Immature natural killer cell (primary cell): ENCODE results near the gene CELA1. TPM values are rescaled to one million over a fixed set of nuclear protein-coding genes. Genes with fewer than 3 reads are reported as not detected.

Experiments used
- DNase-seq, 3 donors: peaks; one replicate each; pipeline ENCODE4 v3.0.0; 2022; ENCODE audit warnings: mixed read lengths in 1 of 3
- H3K27ac Mint-ChIP-seq, 6 donors: one replicate each; pipeline ENCODE4 v1.8.0; 2020; ENCODE audit warnings: mixed read lengths in 6 of 6, mild to moderate bottlenecking in 5 of 6, inconsistent platforms in 4 of 6, moderate library complexity in 3 of 6
- H3K27me3 Mint-ChIP-seq, 3 donors: one replicate each; pipeline ENCODE4 v1.8.0; 2020 to 2021; ENCODE audit warnings: low read depth in 3 of 3, mild to moderate bottlenecking in 3 of 3, mixed read lengths in 3 of 3, moderate library complexity in 3 of 3, inconsistent platforms in 1 of 3
- H3K36me3 Mint-ChIP-seq, 3 donors: one replicate each; pipeline ENCODE4 v1.8.0; 2020; ENCODE audit warnings: mixed read lengths in 3 of 3, inconsistent platforms in 2 of 3, mild to moderate bottlenecking in 2 of 3
- H3K4me1 Mint-ChIP-seq, 2 donors: one replicate each; pipeline ENCODE4 v1.8.0; 2020; ENCODE audit warnings: inconsistent platforms in 2 of 2, mild to moderate bottlenecking in 2 of 2, mixed read lengths in 2 of 2, moderate library complexity in 1 of 2
- H3K4me3 Mint-ChIP-seq, 5 donors: one replicate each; pipeline ENCODE4 v1.8.0; 2020; ENCODE audit warnings: mild to moderate bottlenecking in 5 of 5, mixed read lengths in 5 of 5, inconsistent platforms in 3 of 5, moderate library complexity in 3 of 5
- H3K9me3 Mint-ChIP-seq, 6 donors: one replicate each; pipeline ENCODE4 v1.8.0; 2020; ENCODE audit warnings: mild to moderate bottlenecking in 6 of 6, mixed read lengths in 6 of 6, inconsistent platforms in 4 of 6, moderate library complexity in 3 of 6
- polyA plus RNA-seq, 3 donors: library from polyadenylated mRNA; unstranded; fragments of 300-500 nt; fragmentation: Illumina TruSeq; gene quantifications; one replicate each; pipeline ENCODE4 v1.2.3, GENCODE V29; 2021

The CELA1 gene
- polyA plus RNA-seq: under 1 TPM in 2 of 3 donors, not detected in 1; 0.37 to 1.00 TPM

DNA sequence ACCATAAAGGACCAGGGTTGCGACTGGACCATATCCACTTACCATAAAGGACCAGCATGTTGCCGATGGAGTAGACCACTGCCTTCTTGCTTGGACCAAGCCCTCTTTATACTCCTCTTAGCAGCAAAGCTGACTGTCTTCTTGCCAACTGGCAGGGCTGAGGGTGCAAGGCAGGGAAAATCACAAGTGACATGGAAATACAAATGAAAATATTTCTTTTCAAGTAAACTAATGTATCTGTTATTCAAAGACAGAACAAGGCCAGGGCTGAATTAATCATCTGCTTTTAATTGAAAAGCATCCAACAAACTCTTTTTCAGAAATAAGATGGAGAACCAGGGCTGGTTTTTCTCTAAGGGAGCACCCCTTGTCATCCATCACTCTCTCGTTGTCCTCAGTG is at the start of gene CELA1:
Gene CELA1, minus strand, starts transcription at position 99 of the 400 bp plus-strand sequence. Its CDS starts 41 bp downstream, at position 58.
- H3K27ac Mint-ChIP-seq: no peak within 1 kb of the TSS
- H3K9me3 Mint-ChIP-seq: no peaks in the 10 kb centered on the region
- H3K36me3 Mint-ChIP-seq: no peaks in the 10 kb centered on the region
- peaks cover 1 to 2% of the 10 kb centered on the region in 2 donors for H3K4me1 Mint-ChIP-seq
- H3K4me3 Mint-ChIP-seq: no peak within 1 kb of the TSS
- H3K27me3 Mint-ChIP-seq: peaks cover 0 to 2% (median 0%) of the 10 kb centered on the region in 3 donors
- DNase-seq: no peak

- Mint-ChIP-seq H3K4me3 (peak overlapping the region; percentile 79 to 94 (median 88)), H3K4me1 (peaks cover 50 to 53% of the 10 kb centered on the region in 2 donors), H3K36me3 (no peaks in the 10 kb centered on the region), H3K9me3 (no peaks in the 10 kb centered on the region), H3K27me3 (peaks cover 5 to 10% (median 8%) of the 10 kb centered on the region in 3 donors), H3K27ac (peak overlapping the region; percentile 86 to 98 (median 92))
- peak; percentile 56 to 67 (median 57) for DNase-seq
Observed at GRCh38 chr12:51395283-51396230, 49.1 kb upstream of the CELA1 start.

GRCh38 chr12:51393676-51394545 is 47.4 kb upstream of the CELA1 start:
- peak; percentile 26 to 54 (median 46) for DNase-seq
- no peaks in the 10 kb centered on the region for H3K36me3 Mint-ChIP-seq
- H3K9me3 Mint-ChIP-seq: no peaks in the 10 kb centered on the region
- peak overlapping the region; percentile 79 to 94 (median 88) for H3K4me3 Mint-ChIP-seq
- peaks cover 4 to 10% (median 8%) of the 10 kb centered on the region in 3 donors for H3K27me3 Mint-ChIP-seq
- H3K4me1 Mint-ChIP-seq: peaks cover 65 to 68% of the 10 kb centered on the region in 2 donors
- peak overlapping the region; percentile 86 to 98 (median 92) for H3K27ac Mint-ChIP-seq

DNA sequence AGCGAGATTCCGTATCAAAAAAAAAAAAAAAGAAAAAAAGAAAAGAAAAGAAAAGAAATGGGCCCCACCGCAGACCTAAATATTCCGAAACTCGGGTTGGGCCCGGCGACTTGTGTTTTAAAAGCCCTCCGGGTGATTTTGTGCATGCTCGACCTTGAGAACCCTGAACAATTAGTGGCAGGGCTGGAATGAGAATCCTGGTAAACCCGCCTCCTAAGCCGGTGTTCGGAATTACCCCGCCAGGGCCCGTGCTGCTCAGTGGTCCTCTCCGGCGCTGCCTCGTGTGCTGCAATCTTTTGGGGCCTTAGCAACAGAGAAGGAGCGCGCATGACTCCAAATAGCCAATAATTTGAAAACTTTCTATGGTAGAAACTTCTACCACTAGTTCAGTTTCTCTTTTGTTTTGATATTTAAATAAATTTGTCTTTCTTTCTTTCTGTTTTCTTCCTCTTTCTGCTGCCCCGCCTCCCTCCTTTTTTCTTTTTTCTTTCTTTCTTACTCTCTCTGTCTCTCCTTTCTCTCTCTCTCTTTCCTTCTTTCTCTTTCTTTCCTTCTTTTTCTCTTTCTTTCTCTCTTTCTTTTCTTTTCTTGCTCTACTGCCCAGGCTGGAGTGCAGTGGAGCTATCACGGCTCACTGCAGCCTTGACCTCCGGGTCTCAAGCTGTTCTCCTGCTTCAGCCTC is 46.2 kb upstream of the CELA1 start:
- peak; percentile 40 to 50 (median 48) for DNase-seq

DNA sequence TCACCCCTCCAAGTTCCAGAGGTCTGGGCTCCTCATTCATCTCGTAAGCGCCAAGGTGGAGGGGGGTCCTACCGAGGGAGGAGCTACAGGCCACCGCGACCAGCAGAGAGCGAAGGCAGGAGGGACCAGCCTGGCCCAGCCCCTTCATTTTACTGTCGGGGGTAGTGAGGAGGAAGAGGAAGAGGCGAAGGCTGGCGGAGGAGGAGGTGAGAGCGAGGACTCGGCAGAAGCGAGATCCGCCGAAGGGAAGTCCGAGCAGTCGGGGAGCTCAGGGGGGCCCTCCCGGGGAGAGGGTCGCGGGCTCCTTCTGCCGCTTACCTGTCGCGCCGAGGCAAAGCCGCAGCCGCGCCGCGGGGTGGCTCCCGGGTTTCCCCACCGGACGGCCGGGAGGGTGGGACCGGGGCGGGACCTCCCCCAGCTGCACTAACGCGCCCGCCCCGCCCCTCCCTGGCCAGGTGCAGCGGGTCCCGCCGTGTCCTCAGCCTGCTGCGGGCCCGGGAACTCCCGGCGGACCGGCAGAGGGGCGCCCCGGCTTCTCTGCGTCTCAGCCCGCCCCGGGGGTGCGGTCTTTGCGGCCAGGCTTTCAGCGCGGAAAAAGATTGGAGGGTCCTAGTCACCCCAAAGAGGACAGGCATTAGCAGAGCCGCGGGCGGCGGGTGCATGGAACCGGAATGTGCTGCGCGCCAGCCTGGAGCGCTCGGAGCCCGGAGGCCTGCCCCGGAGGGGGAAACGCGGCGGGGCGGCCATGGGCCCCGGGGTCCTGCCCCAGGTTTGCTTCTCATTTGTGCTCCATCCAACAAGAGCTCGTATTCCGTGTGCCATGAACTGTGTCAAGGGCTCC is 45.0 kb upstream of the CELA1 start, which contains the start of gene GALNT6:
Gene GALNT6, minus strand, starts transcription at position 124 of the 841 bp plus-strand sequence. CDS start 11,625 bp downstream, outside the sequence.
- Mint-ChIP-seq H3K27ac (peak within 1 kb of the TSS; percentile 92 to 98 (median 95)), H3K4me1 (peaks cover 82 to 88% of the 10 kb centered on the region in 2 donors), H3K27me3 (peaks cover 4 to 10% (median 8%) of the 10 kb centered on the region in 3 donors), H3K4me3 (peak within 1 kb of the TSS; percentile 90 to 94 (median 93)), H3K36me3 (peaks cover 0 to 2% (median under 1%) of the 10 kb centered on the region in 3 donors), H3K9me3 (no peaks in the 10 kb centered on the region)
- peak; percentile 55 to 71 (median 68) for DNase-seq

More for the DNA sequence above, 46.2 kb upstream of the CELA1 start:
- Mint-ChIP-seq H3K4me1 (peaks cover 77 to 80% of the 10 kb centered on the region in 2 donors), H3K4me3 (peak overlapping the region; percentile 79 to 94 (median 88)), H3K36me3 (no peaks in the 10 kb centered on the region), H3K27me3 (peaks cover 4 to 10% (median 8%) of the 10 kb centered on the region in 3 donors), H3K9me3 (no peaks in the 10 kb centered on the region), H3K27ac (peak overlapping the region; percentile 86 to 98 (median 92))

- Mint-ChIP-seq H3K9me3 (no peaks in the 10 kb centered on the region), H3K27ac (peak overlapping the region; percentile 90 to 96 (median 94)), H3K4me3 (peak overlapping the region; percentile 90 to 94 (median 93)), H3K27me3 (peaks cover 4 to 10% (median 8%) of the 10 kb centered on the region in 3 donors), H3K4me1 (peaks cover 84 to 88% of the 10 kb centered on the region in 2 donors), H3K36me3 (peaks cover 0 to 5% (median 3%) of the 10 kb centered on the region in 3 donors)
- peak in 2 of 3 donors; percentile 27 to 30 for DNase-seq
Observed at GRCh38 chr12:51390891-51391282, 44.4 kb upstream of the CELA1 start.

- no peaks in the 10 kb centered on the region for H3K9me3 Mint-ChIP-seq
- DNase-seq: no peak
- peaks cover 4 to 10% (median 8%) of the 10 kb centered on the region in 3 donors for H3K27me3 Mint-ChIP-seq
- peak overlapping the region; percentile 90 to 96 (median 94) for H3K27ac Mint-ChIP-seq
- peaks cover 81 to 88% of the 10 kb centered on the region in 2 donors for H3K4me1 Mint-ChIP-seq
- H3K4me3 Mint-ChIP-seq: peak overlapping the region; percentile 90 to 94 (median 93)
- H3K36me3 Mint-ChIP-seq: peaks cover 0 to 7% (median 6%) of the 10 kb centered on the region in 3 donors
Observed at GRCh38 chr12:51390457-51390856, 44.0 kb upstream of the CELA1 start.

DNA sequence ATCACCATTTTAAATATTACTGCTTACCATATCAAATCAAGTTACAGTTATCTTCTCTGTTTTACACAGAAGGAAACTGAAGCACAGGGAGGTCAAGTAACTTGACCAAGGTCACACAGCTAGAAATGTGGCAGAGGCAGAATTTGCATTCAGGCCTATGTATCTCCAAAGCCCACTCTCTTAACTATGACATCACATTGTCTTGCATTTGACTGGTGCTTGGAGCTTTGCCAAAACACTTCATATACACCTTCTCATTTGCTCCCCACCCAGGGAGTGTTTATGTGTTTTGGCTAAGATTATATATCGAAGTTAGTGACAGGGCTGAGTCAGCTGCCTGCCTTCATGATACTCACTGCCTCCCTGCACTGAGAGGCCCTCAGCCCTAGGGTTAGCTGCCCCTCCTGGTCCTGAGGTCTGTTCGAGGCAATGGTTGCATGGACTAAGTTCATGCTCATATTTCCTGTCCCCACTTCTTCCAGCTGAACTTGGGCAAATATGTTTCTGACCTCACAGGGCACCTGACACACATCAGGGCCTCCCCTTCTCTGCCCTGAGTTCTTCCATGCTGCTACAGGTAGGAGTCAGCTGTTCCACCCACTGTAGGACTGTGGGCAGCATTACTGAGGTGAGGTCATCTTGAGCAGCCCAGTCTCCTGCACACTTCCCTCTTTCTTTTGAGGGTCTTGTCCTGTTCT is 43.0 kb upstream of the CELA1 start:
- Mint-ChIP-seq H3K27me3 (peaks cover 4 to 10% (median 8%) of the 10 kb centered on the region in 3 donors), H3K9me3 (no peaks in the 10 kb centered on the region), H3K4me1 (peaks cover 70 to 80% of the 10 kb centered on the region in 2 donors), H3K27ac (peak overlapping the region; percentile 77 to 92 (median 84)), H3K4me3 (peak overlapping the region in 3 of 5 donors; percentile 35 to 45 (median 42)), H3K36me3 (peaks cover 0 to 10% (median 7%) of the 10 kb centered on the region in 3 donors)
- DNase-seq: no peak

DNA sequence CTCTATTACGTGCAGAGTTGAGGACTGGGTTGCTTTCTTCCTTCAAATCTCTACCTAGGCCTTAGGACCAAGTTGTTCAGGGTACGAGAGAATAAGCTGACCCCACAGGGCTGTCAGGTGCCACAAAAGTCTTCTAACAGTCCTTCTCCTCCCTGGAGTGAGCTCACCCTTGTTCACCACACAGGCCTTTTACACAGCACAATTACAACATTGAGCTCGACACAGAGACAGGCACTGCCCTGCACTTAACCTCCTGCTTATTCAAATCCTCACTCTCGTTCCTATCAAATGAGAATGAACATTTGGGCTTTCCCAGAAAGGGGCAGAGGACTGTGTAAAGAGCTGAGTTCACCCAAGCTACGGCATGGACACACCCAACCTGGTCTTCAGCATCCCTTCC is 42.4 kb upstream of the CELA1 start:
- peaks cover 0 to 12% (median 7%) of the 10 kb centered on the region in 3 donors for H3K36me3 Mint-ChIP-seq
- no peaks in the 10 kb centered on the region for H3K9me3 Mint-ChIP-seq
- H3K27me3 Mint-ChIP-seq: peaks cover 4 to 10% (median 8%) of the 10 kb centered on the region in 3 donors
- no peak for DNase-seq
- peak overlapping the region in 2 of 5 donors; percentile 13 to 15 for H3K4me3 Mint-ChIP-seq
- peak overlapping the region; percentile 36 to 92 (median 60) for H3K27ac Mint-ChIP-seq
- H3K4me1 Mint-ChIP-seq: peaks cover 64 to 74% of the 10 kb centered on the region in 2 donors

- H3K9me3 Mint-ChIP-seq: no peaks in the 10 kb centered on the region
- H3K4me3 Mint-ChIP-seq: peak overlapping the region in 2 of 5 donors; percentile 11 to 14
Observed at GRCh38 chr12:51388069-51388799, 41.8 kb upstream of the CELA1 start.

DNA sequence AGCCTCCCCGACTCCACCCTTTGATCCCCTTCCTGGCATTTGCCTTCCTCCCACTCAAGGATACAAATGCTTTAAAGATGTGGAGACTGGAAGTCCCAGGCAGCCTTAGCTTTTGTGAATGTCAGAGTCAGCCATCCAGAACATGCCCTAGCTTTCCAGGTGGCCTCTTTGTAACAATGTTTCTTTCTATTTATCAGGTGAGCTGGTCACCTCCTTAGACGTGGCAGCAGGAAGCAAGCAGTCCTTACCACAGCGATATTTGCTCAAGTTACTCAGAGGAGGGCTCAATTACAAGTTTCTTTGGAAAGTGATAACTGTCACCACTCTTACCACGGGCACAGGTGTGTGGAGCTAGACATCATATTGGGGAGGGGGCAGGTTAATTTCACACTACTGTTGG is 39.9 kb upstream of the CELA1 start:
- Mint-ChIP-seq H3K27me3 (peaks cover 0 to 7% (median 2%) of the 10 kb centered on the region in 3 donors), H3K4me3 (no peak overlapping the region), H3K27ac (peak overlapping the region in 4 of 6 donors; percentile 15 to 67 (median 50)), H3K9me3 (no peaks in the 10 kb centered on the region), H3K4me1 (peaks cover 49 to 54% of the 10 kb centered on the region in 2 donors), H3K36me3 (peaks cover 13 to 33% (median 26%) of the 10 kb centered on the region in 3 donors)
- no peak for DNase-seq

More at GRCh38 chr12:51388069-51388799, 41.8 kb upstream of the CELA1 start:
- H3K27me3 Mint-ChIP-seq: peaks cover 4 to 10% (median 8%) of the 10 kb centered on the region in 3 donors
- peaks cover 0 to 18% (median 10%) of the 10 kb centered on the region in 3 donors for H3K36me3 Mint-ChIP-seq
- H3K4me1 Mint-ChIP-seq: peaks cover 58 to 68% of the 10 kb centered on the region in 2 donors
- DNase-seq: no peak
- H3K27ac Mint-ChIP-seq: peak overlapping the region in 5 of 6 donors; percentile 36 to 92 (median 41)
